Breast epithelium (tissue), 3 donors: ENCODE measurements around the gene TRMT1.

Experiments used
- POLR2AphosphoS5 ChIP-seq, 3 donors: sonication (generic); formaldehyde crosslinking; IDR thresholded peaks; one replicate each; pipeline ENCODE4 v1.6.1; 2017; ENCODE audit warnings: antibody characterized with exemption in 3 of 3
- TF ChIP-seq, protein P1 (sequence below), 3 donors: fragments of 450-650 bp; IDR thresholded peaks; one replicate each; pipeline ENCODE4 v1.5.1; 2016 to 2017; ENCODE audit warnings: antibody characterized with exemption in 3 of 3, mild to moderate bottlenecking in 3 of 3, moderate library complexity in 3 of 3

DNA sequence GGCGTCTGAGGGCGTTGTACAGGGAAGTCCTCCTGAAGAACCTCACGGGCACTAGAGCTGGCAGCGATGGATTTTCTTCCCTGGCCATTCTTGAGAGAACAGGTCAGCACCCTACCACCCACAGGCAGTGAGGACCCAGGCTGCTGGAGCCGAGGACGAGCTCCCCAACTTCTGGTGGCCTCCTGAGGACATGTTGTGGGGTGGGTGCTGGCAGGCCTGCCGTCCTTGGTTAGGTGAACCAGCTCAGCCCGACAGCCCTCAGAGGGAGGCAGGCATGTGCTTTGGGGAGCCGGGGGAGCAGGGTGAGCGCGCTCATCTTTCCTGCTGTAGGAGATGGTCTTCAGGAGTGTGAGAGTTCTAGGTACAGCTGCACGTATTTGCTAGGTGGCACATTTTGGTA, 29.2 kb downstream of the TRMT1 start:
- TF ChIP-seq, protein P1, sequence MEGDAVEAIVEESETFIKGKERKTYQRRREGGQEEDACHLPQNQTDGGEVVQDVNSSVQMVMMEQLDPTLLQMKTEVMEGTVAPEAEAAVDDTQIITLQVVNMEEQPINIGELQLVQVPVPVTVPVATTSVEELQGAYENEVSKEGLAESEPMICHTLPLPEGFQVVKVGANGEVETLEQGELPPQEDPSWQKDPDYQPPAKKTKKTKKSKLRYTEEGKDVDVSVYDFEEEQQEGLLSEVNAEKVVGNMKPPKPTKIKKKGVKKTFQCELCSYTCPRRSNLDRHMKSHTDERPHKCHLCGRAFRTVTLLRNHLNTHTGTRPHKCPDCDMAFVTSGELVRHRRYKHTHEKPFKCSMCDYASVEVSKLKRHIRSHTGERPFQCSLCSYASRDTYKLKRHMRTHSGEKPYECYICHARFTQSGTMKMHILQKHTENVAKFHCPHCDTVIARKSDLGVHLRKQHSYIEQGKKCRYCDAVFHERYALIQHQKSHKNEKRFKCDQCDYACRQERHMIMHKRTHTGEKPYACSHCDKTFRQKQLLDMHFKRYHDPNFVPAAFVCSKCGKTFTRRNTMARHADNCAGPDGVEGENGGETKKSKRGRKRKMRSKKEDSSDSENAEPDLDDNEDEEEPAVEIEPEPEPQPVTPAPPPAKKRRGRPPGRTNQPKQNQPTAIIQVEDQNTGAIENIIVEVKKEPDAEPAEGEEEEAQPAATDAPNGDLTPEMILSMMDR (IDR thresholded peaks at IDR 0.05), result no peak
- TF ChIP-seq POLR2AphosphoS5 (IDR thresholded peaks at IDR 0.05), result no peak
